ENCODE measurements around the gene MRPS12.

MRPS12 gene

GRCh38 chr19:38970664-38971532, 40.2 kb downstream of the MRPS12 start:
- Histone ChIP-seq H3K36me3 (replicated peaks) (no peaks in the 10 kb centered on the region), H3K27me3 (replicated peaks) (no peaks in the 10 kb centered on the region), H3K27ac (no peak overlapping the region), H3K4me3 (ENCODE audit: low read depth, low read length) (no peak overlapping the region)
- in situ Hi-C loops (cut with HindIII; ENCODE audit: low pct_ligation_motif_present, low sequenced_read_pairs), result no loop called here
- DNase-seq, result no peak
- no peak for TF ChIP-seq CTCF (IDR thresholded peaks at IDR 0.05; ENCODE audit: low read depth, low read length, missing control alignments)

GRCh38 chr19:38971672-38972071, 40.9 kb downstream of the MRPS12 start:
- in situ Hi-C loops (cut with HindIII; ENCODE audit: low pct_ligation_motif_present, low sequenced_read_pairs), result no loop called here
- TF ChIP-seq CTCF (IDR thresholded peaks at IDR 0.05; ENCODE audit: low read depth, low read length, missing control alignments), result no peak
- Histone ChIP-seq H3K36me3 (replicated peaks) (no peaks in the 10 kb centered on the region), H3K4me3 (ENCODE audit: low read depth, low read length) (no peak overlapping the region), H3K27me3 (replicated peaks) (no peaks in the 10 kb centered on the region), H3K27ac (no peak overlapping the region)
- DNase-seq, result no peak

GRCh38 chr19:38974624-38975213, 44.0 kb downstream of the MRPS12 start:
- no peak for TF ChIP-seq CTCF (IDR thresholded peaks at IDR 0.05; ENCODE audit: low read depth, low read length, missing control alignments)

GRCh38 chr19:38975214-38975860, 44.6 kb downstream of the MRPS12 start, which contains the start of gene FBXO17:
FBXO17 (minus strand) TSS chr19:38975742; CDS start chr19:38950319, 25,423 bp downstream.
- in situ Hi-C loops (cut with HindIII; ENCODE audit: low pct_ligation_motif_present, low sequenced_read_pairs), result no loop called here
- Histone ChIP-seq H3K36me3 (replicated peaks) (no peaks in the 10 kb centered on the region), H3K27me3 (replicated peaks) (no peaks in the 10 kb centered on the region), H3K4me3 (ENCODE audit: low read depth, low read length) (peak within 1 kb of the TSS; percentile 75), H3K27ac (peak within 1 kb of the TSS; percentile 72)
- no peak for TF ChIP-seq CTCF (IDR thresholded peaks at IDR 0.05; ENCODE audit: low read depth, low read length, missing control alignments)
- DNase-seq, result peak; percentile 40

More at GRCh38 chr19:38974624-38975213, 44.0 kb downstream of the MRPS12 start:
- H3K27me3 ChIP-seq (replicated peaks), result no peaks in the 10 kb centered on the region
- in situ Hi-C loops (cut with HindIII; ENCODE audit: low pct_ligation_motif_present, low sequenced_read_pairs), result no loop called here
- H3K36me3 ChIP-seq (replicated peaks), result no peaks in the 10 kb centered on the region
- no peak for DNase-seq
- H3K4me3 ChIP-seq (ENCODE audit: low read depth, low read length), result peak overlapping the region; percentile 75
- H3K27ac ChIP-seq, result peak overlapping the region; percentile 72

GRCh38 chr19:38975861-38976271, 45.1 kb downstream of the MRPS12 start:
- H3K27me3 ChIP-seq (replicated peaks), result no peaks in the 10 kb centered on the region
- H3K27ac ChIP-seq, result no peak overlapping the region
- no peak for TF ChIP-seq CTCF (IDR thresholded peaks at IDR 0.05; ENCODE audit: low read depth, low read length, missing control alignments)
- DNase-seq, result no peak
- in situ Hi-C loops (cut with HindIII; ENCODE audit: low pct_ligation_motif_present, low sequenced_read_pairs), result no loop called here
- no peaks in the 10 kb centered on the region for H3K36me3 ChIP-seq (replicated peaks)
- H3K4me3 ChIP-seq (ENCODE audit: low read depth, low read length), result peak overlapping the region; percentile 56
